GM19023 (cell line): ENCODE data around the gene USP44.
A peak's percentile ranks its signal among the peaks of the same experiment; 100 is the strongest.
"Not testable (repeated sequence)": the region's sequence is repeated elsewhere in the genome, so short reads cannot be mapped to it uniquely, and the experiment has no call there.

Source experiments
- ATAC-seq: cut with Tn5 transposase; IDR thresholded peaks from one replicate; pipeline ENCODE4 v1.9.1; 2021; ENCODE audit warnings: mild to moderate bottlenecking, moderate library complexity; ENCODE audit not compliant: unreplicated experiment

USP44 gene

DNA sequence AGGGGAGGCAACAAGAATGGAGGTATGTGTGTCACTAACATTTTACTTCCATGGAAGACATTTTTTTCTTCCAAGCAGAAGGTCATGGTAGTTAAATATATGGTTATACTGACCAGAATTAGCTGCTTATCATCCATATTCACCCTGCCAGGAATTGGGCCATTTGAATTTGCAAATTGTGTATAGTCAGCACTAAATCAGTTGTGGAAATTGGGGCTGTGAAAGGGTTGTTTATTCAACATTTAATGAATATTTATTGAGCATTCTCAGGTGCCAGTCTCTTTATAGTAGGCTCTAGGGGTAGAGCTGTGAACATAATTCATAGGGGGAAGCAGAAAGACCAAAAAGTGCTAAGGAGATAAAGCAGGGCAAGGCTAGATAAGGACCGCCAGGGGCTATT, 39.3 kb downstream of the USP44 start:
- ATAC-seq = no peak

DNA sequence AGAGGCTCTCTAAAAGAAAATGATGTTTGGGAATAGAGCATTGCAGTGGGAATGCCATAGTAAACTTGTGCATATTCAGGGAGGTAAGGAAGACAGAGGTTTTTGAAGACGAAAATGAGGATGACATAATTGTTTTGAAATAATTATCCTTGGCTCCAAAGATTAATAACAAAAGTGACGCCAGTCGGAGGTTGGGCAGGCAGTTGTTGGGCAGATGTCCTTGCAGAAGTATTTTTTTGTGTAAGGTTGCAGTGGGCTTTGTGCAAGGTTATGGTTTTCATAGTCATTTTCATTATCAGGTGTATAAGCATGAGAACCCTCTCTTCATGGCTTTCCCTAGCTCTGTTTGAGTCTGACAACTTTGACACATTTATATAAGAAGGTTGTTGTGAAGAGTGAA, 42.0 kb downstream of the USP44 start:
- ATAC-seq = no peak

DNA sequence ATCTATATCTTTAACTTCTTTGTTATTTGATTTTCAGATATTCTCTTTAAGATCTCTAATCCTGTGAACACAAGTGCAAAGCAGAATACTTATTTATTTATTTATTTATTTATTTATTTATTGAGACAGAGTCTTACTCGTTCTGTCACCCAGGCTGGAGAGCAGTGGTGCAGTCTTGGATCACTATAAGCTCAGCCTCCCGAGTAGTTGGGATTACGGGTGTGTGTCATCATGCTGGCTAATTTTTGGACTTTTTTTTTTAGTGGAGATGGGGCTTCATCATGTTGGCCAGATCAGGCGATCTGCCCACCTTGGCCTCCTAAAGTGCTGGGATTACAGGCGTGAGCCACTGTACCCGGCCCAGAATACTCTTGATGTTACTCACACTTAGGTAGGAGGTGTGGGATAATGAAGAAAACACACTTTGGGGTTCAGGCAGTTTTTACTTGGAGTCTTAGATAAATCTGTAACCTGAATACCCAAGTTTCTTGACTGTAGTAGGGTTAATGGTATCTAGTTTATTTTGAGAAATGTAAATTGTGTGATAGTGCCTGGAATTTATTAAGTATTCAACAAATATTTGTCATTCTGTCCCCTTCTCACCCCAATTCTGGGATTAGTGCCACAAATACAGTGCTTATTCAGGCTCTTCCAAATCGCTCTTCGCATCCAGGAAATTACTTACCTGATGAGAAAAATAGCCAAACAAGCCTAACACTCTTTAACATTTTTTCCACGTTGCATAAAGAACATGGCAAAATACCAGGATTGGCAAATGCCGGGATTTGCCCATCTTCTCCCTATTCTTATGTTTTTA, 44.4 kb downstream of the USP44 start:
- no peak for ATAC-seq

DNA sequence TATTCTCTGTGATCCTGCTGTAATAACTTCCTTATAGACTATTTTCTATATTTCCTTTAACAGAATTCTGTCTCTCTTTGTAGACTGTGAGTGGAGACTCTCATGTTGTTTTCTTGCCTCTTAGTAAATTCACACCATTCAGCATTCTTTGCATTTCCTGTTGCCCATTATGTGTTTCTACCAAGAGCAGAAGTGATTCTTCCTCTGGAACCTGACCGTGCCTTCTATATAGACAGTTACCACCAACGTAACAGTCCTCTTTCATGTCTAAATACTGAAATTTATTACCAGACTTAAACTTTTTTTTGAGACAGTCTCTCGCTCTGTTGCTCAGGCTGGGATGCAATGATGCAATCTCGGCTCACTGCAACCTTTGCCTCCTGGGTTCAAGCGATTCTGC, 46.2 kb downstream of the USP44 start:
- no peak for ATAC-seq

DNA sequence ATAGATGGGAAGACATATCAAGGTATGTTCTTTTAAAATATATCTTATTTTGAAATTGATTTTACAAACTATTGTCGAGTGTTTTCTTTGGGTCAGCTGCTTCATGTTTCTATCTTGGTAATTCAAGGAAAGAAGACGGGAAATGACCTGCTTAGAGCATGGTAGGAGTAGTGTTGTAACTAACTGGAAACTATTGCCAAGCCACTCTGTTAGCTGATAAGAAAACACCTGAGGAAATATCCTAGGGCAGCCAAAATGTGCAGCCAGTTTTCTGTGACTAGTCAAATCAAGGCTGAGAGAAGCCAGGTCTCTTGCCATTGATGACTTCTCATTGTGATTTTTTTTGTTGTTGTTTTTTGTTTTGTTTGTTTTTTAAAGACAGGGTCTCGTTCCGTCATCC, 47.1 kb downstream of the USP44 start:
- ATAC-seq = no peak

DNA sequence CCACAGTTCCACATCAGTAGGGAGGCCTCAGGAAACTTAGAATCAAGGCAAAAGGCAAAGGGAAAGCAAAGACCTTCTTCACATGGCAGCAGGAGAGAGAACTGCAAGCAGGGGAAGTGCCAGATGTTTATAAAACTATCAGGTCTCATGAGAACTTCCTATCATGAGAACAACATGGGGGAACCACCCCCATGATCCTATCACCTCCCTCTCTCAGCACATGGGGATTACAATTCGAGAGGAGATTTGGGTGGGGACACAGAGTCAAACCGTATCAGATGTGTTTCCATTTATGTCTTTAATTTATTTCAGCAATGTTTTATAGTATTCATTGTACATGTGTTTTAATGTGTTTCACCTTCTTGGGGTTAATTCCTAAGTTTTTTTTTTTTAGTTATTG, 51.5 kb downstream of the USP44 start:
- ATAC-seq = no peak

DNA sequence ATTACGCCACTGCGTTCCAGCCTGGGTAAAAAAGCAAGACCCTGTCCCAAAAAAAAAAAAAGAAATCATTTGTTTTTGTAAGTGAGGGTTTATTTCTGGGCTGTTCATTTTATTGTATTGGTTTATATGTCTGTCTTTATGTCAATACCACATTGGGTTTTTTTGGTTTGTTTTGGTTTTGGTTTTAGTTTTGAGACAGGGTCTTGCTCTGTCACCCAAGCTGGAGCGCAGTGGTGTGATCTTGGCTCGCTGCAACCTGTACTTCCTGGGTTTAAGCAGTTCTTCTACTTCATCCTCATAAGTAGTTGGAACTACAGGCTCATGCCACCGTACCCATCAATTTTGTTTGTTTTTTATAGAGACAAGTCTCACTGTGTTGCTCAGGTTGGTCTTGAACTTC, 52.3 kb downstream of the USP44 start:
- no peak for ATAC-seq

DNA sequence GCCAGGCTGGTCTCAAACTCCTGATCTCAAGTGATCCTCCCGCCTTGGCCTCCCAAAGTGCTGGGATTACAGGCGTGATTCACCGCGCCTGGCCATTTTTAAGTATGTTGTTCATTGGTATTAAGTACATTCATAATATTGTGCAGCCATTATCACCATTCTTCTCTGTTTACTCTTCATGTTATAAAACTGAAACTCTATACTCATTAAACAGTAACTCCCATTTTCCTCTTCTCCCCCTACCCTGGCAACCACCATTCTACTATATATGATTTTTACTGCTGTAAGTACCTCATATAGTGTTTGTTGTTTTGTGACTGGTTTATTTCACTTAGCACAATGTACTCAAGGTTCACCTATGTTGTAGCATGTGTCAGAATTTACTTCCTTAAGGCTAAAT, 54.2 kb downstream of the USP44 start:
- ATAC-seq = no peak

DNA sequence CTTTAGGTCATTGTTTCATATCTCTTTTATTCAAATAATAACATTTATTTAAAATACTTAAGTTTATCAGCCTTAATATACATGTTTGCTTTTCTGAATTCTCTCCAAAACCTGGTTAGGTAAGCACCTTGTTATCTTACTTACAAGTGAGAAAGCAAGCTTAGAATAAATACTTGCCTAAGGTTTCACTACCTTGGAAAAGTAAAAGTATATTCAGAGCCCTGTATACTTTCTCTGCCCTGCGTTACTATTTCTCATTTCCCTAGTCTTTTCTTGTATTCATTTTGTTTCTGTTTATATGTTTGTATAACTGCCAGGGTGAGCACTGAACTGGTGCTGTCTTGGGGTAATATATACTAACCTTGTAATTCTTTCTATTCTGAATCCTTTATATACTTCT, 55.8 kb downstream of the USP44 start:
- ATAC-seq = no peak

DNA sequence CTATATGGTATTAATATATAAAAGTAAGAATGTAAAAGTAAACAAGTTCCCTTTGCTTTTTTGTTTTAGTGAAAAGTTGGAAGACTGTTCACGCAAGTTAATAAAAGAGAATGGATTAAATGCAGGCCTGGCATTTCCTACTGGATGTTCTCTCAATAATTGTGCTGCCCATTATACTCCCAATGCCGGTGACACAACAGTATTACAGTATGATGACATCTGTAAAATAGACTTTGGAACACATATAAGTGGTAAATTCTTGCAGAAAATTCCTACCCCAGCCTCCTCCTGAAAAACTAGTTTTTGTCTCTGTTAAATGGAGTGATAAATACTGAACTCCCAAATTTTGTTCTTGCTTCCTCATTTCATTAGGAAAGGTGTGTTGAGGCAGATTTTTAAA, 56.4 kb downstream of the USP44 start:
- ATAC-seq = no peak

DNA sequence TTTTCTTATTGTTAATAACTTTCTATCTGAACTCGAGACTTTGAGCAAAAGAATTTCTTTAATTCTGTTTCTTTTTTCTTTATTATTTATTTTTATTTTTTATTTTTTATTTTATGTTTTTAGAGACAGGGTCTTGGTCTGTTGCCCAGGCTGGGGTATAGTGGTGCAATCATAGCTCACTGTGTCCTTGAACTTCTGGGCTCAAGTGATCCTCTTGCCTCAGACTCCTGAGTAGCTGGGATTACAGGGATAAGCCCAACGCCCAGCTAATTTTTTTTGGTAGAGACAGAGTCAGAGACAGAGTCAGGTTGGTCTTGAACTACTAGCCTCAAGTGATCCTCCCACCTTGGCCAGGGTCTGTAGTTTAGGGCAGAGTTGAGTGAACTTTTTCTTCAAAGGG, 58.8 kb downstream of the USP44 start:
- no peak for ATAC-seq

DNA sequence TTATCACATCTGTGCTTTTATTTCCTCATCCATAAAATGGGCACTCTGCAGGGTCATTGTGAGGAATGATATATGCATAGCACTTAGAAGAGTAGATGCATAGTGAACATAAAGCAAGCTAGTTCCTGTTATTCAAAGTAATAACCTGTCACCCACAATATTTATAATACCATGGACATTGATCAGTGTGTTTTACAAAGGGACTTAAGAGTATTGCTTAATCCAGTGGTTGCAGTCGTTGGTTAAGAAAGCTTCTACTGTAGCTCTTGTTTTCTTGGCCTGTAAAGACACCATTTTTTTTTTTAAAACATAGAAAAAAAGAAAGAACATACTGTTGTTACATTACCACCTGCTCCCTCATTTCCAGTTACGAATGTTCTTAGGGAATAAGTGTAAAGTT, 64.3 kb downstream of the USP44 start:
- no peak for ATAC-seq

DNA sequence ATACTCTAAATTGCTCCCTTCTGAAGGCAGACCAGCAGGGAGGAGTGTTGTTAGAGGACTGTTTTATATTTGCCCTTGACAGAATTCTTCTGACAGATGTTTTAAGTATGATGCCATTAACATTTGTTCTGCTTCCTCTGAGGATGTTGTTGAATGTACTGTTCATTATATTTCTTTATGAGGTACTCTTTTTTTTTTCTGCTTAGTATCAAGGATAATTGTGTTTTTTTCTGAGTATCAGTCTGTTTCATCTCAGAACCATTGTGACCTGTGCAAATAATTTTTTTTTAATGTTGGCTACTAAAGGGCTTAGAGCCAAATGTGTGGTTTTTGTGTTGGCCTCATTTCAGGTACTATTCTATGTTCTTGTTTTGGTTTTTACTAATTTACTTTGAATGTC, 66.8 kb downstream of the USP44 start:
- ATAC-seq = no peak

DNA sequence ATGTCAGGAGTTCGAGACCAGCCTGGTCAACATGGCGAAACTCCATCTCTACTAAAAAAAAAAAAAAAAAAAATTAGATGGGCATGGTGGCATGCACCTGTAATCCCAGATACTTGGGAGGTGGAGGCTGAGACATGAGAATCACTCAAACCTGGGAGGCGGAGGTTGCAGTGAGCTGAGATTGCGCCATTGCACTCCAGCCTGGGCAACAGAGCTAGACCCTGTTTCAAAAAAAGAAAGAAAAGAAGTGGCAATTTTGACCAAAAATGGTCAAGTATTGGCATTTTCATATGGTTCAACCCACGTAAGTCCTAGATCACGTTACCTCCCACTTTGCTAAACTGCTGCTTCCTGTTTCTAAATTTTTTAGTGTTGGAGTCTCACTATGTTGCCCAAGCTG, 68.7 kb downstream of the USP44 start:
- not testable (repeated sequence) for ATAC-seq

DNA sequence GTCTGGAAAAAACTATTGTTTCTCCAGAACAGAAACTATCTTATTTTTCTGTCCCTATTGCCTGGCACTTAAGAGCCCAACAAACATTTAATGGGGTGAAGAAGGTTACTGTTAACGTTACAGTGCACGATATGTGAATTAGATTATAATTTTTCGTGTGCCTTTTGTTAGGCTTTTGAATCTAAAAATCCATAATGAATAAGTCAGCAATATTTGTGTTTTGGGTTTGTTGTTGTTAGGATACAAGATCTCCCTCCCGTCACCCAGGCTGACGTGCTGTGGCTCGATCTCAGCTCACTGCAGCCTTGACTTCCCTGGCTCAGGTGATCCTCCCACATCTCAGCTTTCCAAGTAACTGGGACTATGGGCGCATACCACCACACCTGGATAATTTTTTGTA, 69.4 kb downstream of the USP44 start:
- no peak for ATAC-seq

DNA sequence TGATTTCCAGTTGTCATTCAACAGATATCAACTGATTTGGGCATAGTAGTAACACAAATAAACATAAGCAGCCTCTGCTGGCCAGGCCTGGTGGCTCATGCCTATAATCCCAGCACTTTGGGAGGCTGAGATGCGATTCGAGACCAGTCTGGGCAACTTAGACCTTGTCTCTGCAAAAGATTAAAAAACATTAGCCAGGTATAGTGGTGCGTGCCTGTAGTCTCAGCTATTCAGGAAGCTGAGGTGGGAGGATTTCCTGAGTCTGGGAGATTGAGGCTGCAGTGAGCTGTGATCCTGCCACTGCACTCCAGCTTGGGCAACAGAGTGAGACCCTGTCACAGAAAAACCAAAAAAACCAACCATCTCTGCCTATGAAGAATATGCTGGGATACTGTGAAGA, 70.2 kb downstream of the USP44 start:
- no peak for ATAC-seq

DNA sequence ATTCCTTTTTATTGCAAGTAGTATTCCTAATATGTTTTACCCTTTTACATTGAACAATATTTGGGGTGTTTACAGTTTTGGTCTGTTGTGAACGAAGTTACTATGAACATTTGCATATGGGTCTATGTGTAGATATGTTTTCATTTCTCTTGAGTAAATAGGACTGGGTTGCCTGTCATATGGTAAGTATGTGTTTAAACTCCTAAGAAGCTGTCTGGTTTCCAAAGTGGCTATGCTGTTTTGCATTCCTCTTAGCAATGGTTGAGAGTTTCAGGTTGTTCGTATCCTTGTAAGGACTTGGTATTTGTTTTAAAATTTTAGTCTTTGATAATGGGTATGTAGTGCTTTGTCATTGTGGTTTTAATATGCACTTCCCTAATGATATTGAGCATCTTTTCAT, 71.0 kb downstream of the USP44 start:
- ATAC-seq = no peak

DNA sequence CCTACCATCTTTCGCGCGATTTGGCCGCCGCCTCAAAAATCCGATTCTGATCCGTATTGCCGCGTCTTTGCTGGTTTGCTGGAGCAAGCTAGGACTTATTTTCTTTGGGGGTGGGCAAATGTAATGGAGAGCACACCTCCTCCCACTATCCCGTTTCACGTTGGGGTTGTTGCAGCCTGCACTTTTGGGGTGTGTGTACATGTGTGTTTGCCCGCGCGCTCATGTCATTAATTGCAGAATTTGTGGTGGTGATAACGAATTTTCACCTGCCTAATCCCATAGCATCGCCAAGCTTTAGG, 76.7 kb downstream of the USP44 start:
- no peak for ATAC-seq

DNA sequence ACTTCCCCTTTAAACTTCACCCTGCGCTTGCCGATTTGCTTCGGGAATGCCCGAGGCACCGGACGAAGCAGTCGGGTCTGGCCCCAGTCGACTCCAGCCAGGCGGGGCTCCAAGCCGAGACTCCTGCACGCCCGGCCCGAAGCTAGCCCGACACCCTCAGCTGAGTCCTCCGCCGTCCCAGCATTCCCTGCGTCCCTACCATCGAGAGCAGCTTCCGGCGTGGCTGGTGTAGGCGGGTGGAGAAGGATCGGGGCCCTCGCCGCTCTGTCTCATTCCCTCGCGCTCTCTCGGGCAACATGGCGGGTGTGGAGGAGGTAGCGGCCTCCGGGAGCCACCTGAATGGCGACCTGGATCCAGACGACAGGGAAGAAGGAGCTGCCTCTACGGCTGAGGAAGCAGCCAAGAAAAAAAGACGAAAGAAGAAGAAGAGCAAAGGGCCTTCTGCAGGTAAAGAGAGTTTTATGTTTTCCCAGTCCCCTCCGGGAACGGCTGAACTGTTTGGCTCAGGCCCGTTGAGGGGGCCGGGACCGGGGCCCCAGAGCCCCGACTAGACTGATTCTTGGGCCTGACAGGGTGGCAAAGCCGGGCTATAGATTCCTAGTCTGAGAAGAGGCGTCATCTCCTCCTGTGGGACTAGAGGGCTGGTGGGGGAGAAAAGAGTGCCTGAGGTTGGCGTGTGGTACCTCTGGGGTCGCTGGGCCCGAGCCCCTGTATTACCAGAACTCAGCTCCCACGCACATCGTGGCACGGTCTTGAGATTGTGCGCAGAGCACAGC, 77.2 kb downstream of the USP44 start, which contains the start of gene METAP2:
Gene METAP2 (plus strand): TSS at position 269 of the 776 bp plus-strand sequence. CDS start 28 bp downstream, at position 297.
- peak; percentile 95 for ATAC-seq

DNA sequence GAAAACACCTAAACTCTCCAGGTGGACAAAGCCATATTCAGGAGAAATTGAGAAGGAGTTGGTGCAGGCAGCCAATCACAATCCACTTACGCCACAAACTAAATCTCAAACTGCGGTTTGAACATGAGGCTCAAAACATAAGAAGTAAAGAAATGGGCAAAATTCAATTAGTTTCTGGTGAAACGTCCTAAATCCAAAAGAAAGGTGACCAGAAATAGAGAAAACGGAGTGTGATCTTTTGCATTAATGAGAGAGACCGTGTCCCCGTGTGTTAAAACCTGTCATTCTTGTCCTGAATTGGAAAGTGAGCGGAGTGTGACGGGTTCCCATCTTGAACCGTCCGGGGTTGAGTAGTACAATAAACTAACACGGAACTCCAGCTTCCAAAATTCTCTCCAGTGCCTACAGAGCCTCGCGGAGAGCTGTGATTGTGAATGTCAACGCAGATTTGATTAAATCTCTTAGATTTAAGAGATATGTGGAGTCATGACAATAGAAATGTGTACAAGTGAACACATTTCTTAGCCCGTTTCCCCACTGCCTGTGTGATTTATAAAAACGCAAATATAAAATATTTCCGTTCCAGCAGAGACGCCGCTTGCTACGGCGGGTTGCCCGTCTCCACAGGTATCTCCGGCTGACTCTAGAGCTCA, 77.9 kb downstream of the USP44 start:
- ATAC-seq = peak; percentile 39

DNA sequence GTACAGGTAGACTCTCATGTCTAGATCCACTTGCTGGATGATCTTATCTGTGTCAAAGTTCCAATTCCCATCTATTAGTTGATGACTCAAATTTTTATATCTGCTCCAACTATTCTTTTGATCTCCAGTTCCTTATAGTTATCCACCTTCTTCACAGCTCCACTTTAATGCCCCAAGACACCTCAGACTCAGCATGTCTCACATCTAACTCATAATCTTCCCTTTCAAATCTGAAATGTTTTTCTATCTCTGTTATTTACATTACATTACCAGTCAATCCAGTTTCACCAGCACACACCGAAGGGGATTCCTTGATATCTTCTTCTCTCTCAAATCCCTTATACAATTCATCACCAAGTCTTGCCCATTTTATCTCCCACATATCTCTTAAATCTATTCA, 81.0 kb downstream of the USP44 start:
- ATAC-seq = no peak
